HG03060 (cell line): ENCODE data around the gene FOCAD.
"Not testable (repeated sequence)": the region's sequence is repeated elsewhere in the genome, so short reads cannot be mapped to it uniquely, and the experiment has no call there.

Experiments
- ATAC-seq: cut with Tn5 transposase; IDR thresholded peaks from one replicate; pipeline ENCODE4 v1.9.1; 2021; ENCODE audit warnings: low read depth, moderate number of reproducible peaks; ENCODE audit not compliant: unreplicated experiment

The FOCAD gene

GRCh38 chr9:20945856-20946255 is 261.8 kb downstream of the FOCAD start:
- ATAC-seq: no peak

GRCh38 chr9:20948703-20949102 is 264.6 kb downstream of the FOCAD start:
- ATAC-seq: no peak

- no peak for ATAC-seq
Measured at GRCh38 chr9:20950707-20951106, 266.6 kb downstream of the FOCAD start.

DNA sequence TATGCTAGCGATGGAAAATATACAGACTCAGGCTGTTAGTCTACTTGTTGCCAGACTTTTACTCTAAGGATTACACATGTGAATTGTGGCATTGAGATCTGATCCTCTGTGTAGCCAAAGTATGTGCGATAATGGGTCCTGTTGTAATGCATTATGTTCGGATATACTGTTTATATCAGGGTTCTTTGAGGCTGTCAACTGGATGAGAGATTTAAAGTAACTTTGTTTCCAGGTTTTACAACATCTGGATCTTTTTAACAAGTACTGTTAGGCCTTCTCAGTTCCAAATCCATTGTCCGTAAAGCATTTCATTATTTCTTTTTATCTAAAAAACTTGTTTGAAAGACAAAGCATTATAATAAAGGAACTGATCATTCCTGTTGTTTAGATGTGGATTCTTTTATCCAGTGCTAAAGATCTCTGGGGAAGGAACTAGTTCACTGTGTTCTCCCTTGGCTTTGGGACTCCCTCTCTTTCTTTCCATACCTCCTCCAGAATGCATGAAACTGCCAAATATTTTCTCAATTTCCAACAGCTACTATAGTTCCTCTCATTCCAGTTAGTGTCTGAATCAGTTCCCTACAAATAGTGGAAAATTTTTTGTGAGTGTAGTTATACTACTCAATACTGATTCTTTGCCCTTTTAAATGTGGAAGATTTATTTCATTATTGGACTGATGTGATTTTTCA is 278.6 kb downstream of the FOCAD start:
- no peak for ATAC-seq

GRCh38 chr9:20972684-20973083 is 288.6 kb downstream of the FOCAD start:
- ATAC-seq: no peak

DNA sequence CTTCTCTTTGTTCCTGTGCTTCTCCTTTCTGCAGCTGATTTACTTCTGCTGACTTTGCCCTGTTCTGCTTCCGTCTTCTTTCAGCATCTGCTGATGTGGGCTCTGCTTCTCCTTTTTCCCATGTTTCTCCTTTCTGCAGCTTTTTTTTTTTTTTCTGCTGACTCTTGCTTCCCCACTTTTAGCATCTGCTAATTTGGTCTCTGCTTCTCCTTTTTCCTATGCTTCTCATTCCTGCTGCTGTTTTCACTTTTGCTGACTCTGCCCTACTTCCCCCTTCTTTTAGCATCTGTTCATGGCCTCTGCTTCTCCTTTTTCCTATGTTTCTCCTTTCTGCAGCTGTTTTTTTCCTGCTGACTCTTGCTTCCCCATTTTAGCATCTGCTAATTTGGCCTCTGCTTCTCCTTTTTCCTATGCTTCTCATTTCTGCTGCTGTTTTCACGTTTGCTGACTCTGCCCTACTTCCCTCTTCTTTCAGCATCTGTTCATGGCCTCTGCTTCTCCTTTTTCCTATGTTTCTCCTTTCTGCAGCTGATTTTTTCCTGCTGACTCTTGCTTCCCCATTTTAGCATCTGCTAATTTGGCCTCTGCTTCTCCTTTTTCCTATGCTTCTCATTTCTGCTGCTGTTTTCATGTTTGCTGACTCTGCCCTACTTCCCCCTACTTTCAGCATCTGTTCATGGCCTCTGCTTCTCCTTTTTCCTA is 289.3 kb downstream of the FOCAD start:
- not testable (repeated sequence) for ATAC-seq

- not testable (repeated sequence) for ATAC-seq
Measured at GRCh38 chr9:20974191-20974938, 290.3 kb downstream of the FOCAD start.

- no peak for ATAC-seq
Measured at GRCh38 chr9:20978249-20978648, 294.2 kb downstream of the FOCAD start.

- ATAC-seq: no peak
Measured at GRCh38 chr9:20980832-20981455, 296.9 kb downstream of the FOCAD start.

DNA sequence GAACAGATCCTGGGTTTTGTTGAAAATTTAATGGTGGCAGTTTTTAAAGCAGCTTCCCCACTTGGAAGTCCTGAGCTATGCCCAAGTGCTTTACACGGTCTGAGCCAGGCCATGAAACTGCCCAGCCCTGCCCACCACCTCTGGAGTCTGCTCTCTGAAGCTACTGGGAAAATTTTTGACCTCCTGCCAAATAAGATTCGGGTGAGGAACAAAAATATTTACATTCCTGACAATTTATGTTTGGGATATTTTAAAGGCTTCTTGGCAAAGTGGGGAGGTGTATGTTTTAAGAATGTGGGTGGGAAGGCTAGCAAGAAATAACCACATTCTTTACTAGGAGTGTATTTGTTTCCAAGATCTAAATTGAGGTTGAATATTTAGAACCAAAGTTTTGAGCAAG is 297.4 kb downstream of the FOCAD start:
- ATAC-seq: no peak

GRCh38 chr9:20984506-20984905 is 300.4 kb downstream of the FOCAD start:
- ATAC-seq: no peak

- ATAC-seq: no peak
Measured at GRCh38 chr9:20985851-20986600, 302.0 kb downstream of the FOCAD start.

GRCh38 chr9:20987521-20987920 is 303.5 kb downstream of the FOCAD start:
- no peak for ATAC-seq

- no peak for ATAC-seq
Measured at GRCh38 chr9:20988061-20988460, 304.0 kb downstream of the FOCAD start.

GRCh38 chr9:20988671-20989315 is 304.7 kb downstream of the FOCAD start:
- no peak for ATAC-seq

GRCh38 chr9:20989923-20990341 is 305.9 kb downstream of the FOCAD start:
- ATAC-seq: no peak

DNA sequence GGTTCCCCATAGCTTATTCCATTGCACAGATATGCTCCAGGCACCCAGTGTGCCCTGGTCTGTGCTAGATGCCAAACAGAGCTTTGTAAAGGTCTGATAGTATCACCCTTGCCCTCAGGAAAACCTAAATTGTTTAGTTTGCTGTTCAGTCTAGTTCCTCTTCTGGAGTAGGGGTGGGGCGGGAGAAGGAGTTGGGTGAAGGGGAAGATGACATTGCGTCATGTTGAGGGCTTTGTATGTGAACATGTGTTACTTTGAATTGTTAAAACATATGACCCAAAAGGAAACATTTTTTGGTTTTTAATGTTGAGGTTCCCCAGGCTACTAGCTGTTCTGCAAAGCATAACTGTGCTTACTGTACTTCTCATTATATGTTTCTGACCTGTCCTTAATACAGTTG is 306.8 kb downstream of the FOCAD start:
- ATAC-seq: no peak

DNA sequence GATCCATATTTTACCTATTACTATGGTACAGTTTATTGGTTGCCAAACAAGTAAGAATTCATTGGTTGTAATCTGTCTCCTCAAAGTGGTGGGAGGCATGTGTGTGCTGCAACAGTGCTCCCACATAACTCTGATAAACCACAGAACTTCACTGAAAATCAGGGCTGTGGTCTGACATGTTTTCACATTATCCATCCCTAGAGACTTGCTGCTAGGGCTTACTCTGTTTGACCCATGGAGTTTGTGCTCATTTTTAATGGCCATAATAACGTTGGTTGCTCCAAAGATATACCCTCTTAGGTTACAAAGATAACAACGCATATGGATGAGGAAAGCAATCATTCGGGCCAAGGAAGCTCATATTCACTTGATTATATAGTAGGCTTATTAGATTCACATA is 310.4 kb downstream of the FOCAD start:
- no peak for ATAC-seq

GRCh38 chr9:20995616-20996015 is 311.6 kb downstream of the FOCAD start:
- no peak for ATAC-seq

GRCh38 chr9:20996809-20997208 is 312.8 kb downstream of the FOCAD start:
- no peak for ATAC-seq
